CD4-positive, alpha-beta T cell treated with Interleukin-15 for 1 hour (primary cell): Measurements from ENCODE around the gene MAP3K10.
"Not testable (repeated sequence)": the region's sequence is repeated elsewhere in the genome, so short reads cannot be mapped to it uniquely, and the experiment has no call there.

ENCODE experiments used
- DNase-seq: peaks from one replicate; pipeline ENCODE4 v3.0.0-alpha.2; 2020

The MAP3K10 gene

GRCh38 chr19:40217934-40218890, 27.0 kb downstream of the MAP3K10 start, which contains the start of gene TTC9B:
TTC9B (minus strand) TSS chr19:40218384; CDS start chr19:40218381, 3 bp downstream.
- DNase-seq = peak; percentile 25

GRCh38 chr19:40219029-40219428, 27.8 kb downstream of the MAP3K10 start:
- DNase-seq = not testable (repeated sequence)

- DNase-seq = no peak
Observed at GRCh38 chr19:40219721-40220276, 28.6 kb downstream of the MAP3K10 start.

- DNase-seq = no peak
Observed at GRCh38 chr19:40220674-40221073, 29.4 kb downstream of the MAP3K10 start.

GRCh38 chr19:40221858-40222619, 30.8 kb downstream of the MAP3K10 start:
- peak; percentile 86 for DNase-seq

- DNase-seq = peak; percentile 27
Observed at GRCh38 chr19:40223135-40223822, 32.1 kb downstream of the MAP3K10 start.

- DNase-seq = no peak
Observed at GRCh38 chr19:40224342-40225150, 33.3 kb downstream of the MAP3K10 start.

GRCh38 chr19:40225440-40226305, 34.4 kb downstream of the MAP3K10 start:
- DNase-seq = no peak

- DNase-seq = no peak
Observed at GRCh38 chr19:40228346-40228745, 37.1 kb downstream of the MAP3K10 start.

GRCh38 chr19:40228863-40229262, 37.6 kb downstream of the MAP3K10 start:
- no peak for DNase-seq

- DNase-seq = no peak
Observed at GRCh38 chr19:40229484-40229883, 38.3 kb downstream of the MAP3K10 start.

- no peak for DNase-seq
Observed at GRCh38 chr19:40229926-40230417, 38.7 kb downstream of the MAP3K10 start.

- no peak for DNase-seq
Observed at GRCh38 chr19:40231057-40231456, 39.8 kb downstream of the MAP3K10 start.

- DNase-seq = no peak
Observed at GRCh38 chr19:40231544-40232424, 40.6 kb downstream of the MAP3K10 start.

GRCh38 chr19:40232479-40232878, 41.3 kb downstream of the MAP3K10 start:
- no peak for DNase-seq

GRCh38 chr19:40232949-40233810, 42.0 kb downstream of the MAP3K10 start:
- no peak for DNase-seq

- DNase-seq = no peak
Observed at GRCh38 chr19:40233811-40234389, 42.7 kb downstream of the MAP3K10 start.
